ENCODE results near the gene SELENBP1.

SELENBP1 gene

DNA sequence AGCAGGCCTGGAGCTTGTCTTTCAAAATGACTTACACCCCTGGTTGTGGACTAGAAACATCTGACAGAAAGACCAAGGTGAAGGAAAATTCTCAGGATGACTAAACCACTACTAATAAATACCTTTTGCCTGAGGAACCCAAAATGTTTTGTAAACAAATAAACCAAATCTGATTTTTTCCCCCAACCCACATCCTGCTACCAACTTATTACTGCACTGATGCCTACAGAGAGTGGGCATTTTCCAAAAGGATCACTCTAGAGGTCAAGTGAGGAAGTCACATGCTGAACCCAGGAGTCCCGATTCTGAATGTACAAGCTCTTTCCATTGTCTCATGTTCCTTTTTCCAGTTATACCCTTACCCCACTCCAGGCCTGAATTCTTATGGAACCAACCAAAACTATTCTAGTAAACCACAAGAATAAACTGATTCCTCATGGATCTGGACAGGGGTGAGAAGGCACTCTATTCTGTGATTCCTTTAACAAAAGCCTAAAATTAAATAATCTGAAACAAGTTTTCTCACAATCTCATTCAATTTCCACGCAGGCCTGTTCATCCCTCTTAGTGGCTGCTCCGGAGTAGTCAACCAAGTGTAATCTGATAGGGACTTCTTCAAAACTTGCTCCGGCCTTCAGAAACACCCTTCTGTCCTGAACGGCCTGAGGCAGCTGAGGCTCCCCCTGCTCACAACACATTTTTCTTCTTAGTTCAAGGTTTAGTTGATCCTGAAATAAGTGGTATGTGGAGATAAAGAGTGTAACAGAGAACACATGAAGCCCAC, 46.7 kb downstream of the SELENBP1 start:
- H2AK5ac ChIP-seq (ENCODE audit: low read length), result no peak overlapping the region
- H3K18ac ChIP-seq (ENCODE audit: low read length), result no peak overlapping the region
- peak overlapping the region; percentile 51 for H3K4ac ChIP-seq (ENCODE audit: low read depth, low read length)
- no peak overlapping the region for H2BK5ac ChIP-seq (ENCODE audit: low read depth, low read length, poor library complexity)
- no peak overlapping the region for H3K14ac ChIP-seq (ENCODE audit: low read length)
- no peaks in the 10 kb centered on the region for H3K27me3 ChIP-seq (ENCODE audit: insufficient read depth, low read length)
- peak overlapping the region; percentile 59 for H3K9ac ChIP-seq (ENCODE audit: low read length)
- peaks cover 2% of the 10 kb centered on the region for H3K9me3 ChIP-seq (ENCODE audit: insufficient read depth, low read depth, low read length)
- H4K12ac ChIP-seq (ENCODE audit: low read depth, low read length), result no peak overlapping the region
- no peak overlapping the region for H2BK12ac ChIP-seq (ENCODE audit: low read length)
- peak in 1 of 2 donors; percentile 59 for DNase-seq
- H3K4me2 ChIP-seq (ENCODE audit: low read length), result peak overlapping the region; percentile 91
- peaks cover 10 to 18% of the 10 kb centered on the region in 2 experiments for H3K4me1 ChIP-seq (ENCODE audit: control insufficient read depth in 1 of 2, insufficient read depth in 2 of 2, low read length in 2 of 2)
- H3K79me1 ChIP-seq (ENCODE audit: low read length), result peaks cover 11% of the 10 kb centered on the region
- no peak overlapping the region for H3K4me3 ChIP-seq (ENCODE audit: low read depth, low read length)
- peaks cover 7% of the 10 kb centered on the region for H3K79me2 ChIP-seq (ENCODE audit: control insufficient read depth, insufficient read depth, low read length, poor library complexity)
- H3K36me3 ChIP-seq (ENCODE audit: control insufficient read depth in 1 of 2, insufficient read depth in 2 of 2, low read length in 2 of 2), result peaks cover 12 to 13% of the 10 kb centered on the region in 2 experiments
- H2BK120ac ChIP-seq (ENCODE audit: insufficient read depth, low read length, poor library complexity), result no peak overlapping the region
- no peak overlapping the region for H2AFZ ChIP-seq (ENCODE audit: insufficient read depth, low read length, poor library complexity)
- H4K8ac ChIP-seq (ENCODE audit: low read depth, low read length), result no peak overlapping the region
- peak overlapping the region; percentile 46 for H3K27ac ChIP-seq (ENCODE audit: low read depth, low read length)
- WGBS (ENCODE audit: extremely low coverage, insufficient coverage, insufficient read length), result no CpG with 5 or more reads among the region's 5 CpGs
- H3K23ac ChIP-seq (ENCODE audit: low read length), result no peak overlapping the region
- H4K91ac ChIP-seq (ENCODE audit: low read depth, low read length), result no peak overlapping the region

GRCh38 chr1:151325231-151325630, 47.3 kb downstream of the SELENBP1 start:
- Histone ChIP-seq H3K27ac (ENCODE audit: low read depth, low read length) (peak overlapping the region; percentile 32), H3K36me3 (ENCODE audit: control insufficient read depth in 1 of 2, insufficient read depth in 2 of 2, low read length in 2 of 2) (peaks cover 12 to 15% of the 10 kb centered on the region in 2 experiments), H4K12ac (ENCODE audit: low read depth, low read length) (no peak overlapping the region), H3K4me2 (ENCODE audit: low read length) (peak overlapping the region; percentile 22), H3K14ac (ENCODE audit: low read length) (no peak overlapping the region), H2BK120ac (ENCODE audit: insufficient read depth, low read length, poor library complexity) (no peak overlapping the region), H3K4me3 (ENCODE audit: low read depth, low read length) (no peak overlapping the region), H3K9ac (ENCODE audit: low read length) (peak overlapping the region; percentile 59), H3K23ac (ENCODE audit: low read length) (no peak overlapping the region), H2AK5ac (ENCODE audit: low read length) (no peak overlapping the region), H3K4ac (ENCODE audit: low read depth, low read length) (no peak overlapping the region), H2BK12ac (ENCODE audit: low read length) (no peak overlapping the region), H4K91ac (ENCODE audit: low read depth, low read length) (no peak overlapping the region), H3K27me3 (ENCODE audit: insufficient read depth, low read length) (no peaks in the 10 kb centered on the region), H3K79me2 (ENCODE audit: control insufficient read depth, insufficient read depth, low read length, poor library complexity) (peaks cover 7% of the 10 kb centered on the region), H2BK5ac (ENCODE audit: low read depth, low read length, poor library complexity) (no peak overlapping the region), H3K9me3 (ENCODE audit: insufficient read depth, low read depth, low read length) (peaks cover 2% of the 10 kb centered on the region), H4K8ac (ENCODE audit: low read depth, low read length) (no peak overlapping the region), H2AFZ (ENCODE audit: insufficient read depth, low read length, poor library complexity) (no peak overlapping the region), H3K79me1 (ENCODE audit: low read length) (peaks cover 11% of the 10 kb centered on the region), H3K4me1 (ENCODE audit: control insufficient read depth in 1 of 2, insufficient read depth in 2 of 2, low read length in 2 of 2) (peaks cover 10 to 18% of the 10 kb centered on the region in 2 experiments), H3K18ac (ENCODE audit: low read length) (peak overlapping the region; percentile 23)
- DNase-seq, result peak in 1 of 2 donors; percentile 67
- WGBS (ENCODE audit: extremely low coverage, insufficient coverage, insufficient read length), result no CpG with 5 or more reads among the region's 7 CpGs

- peaks cover 2% of the 10 kb centered on the region for H3K9me3 ChIP-seq (ENCODE audit: insufficient read depth, low read depth, low read length)
- DNase-seq, result no peak
- H3K27me3 ChIP-seq (ENCODE audit: insufficient read depth, low read length), result no peaks in the 10 kb centered on the region
- H3K23ac ChIP-seq (ENCODE audit: low read length), result no peak overlapping the region
- no peak overlapping the region for H3K4me3 ChIP-seq (ENCODE audit: low read depth, low read length)
- H3K79me2 ChIP-seq (ENCODE audit: control insufficient read depth, insufficient read depth, low read length, poor library complexity), result peaks cover 7% of the 10 kb centered on the region
- no peak overlapping the region for H3K9ac ChIP-seq (ENCODE audit: low read length)
- no peak overlapping the region for H4K12ac ChIP-seq (ENCODE audit: low read depth, low read length)
- peaks cover 12 to 16% of the 10 kb centered on the region in 2 experiments for H3K36me3 ChIP-seq (ENCODE audit: control insufficient read depth in 1 of 2, insufficient read depth in 2 of 2, low read length in 2 of 2)
- H2AK5ac ChIP-seq (ENCODE audit: low read length), result no peak overlapping the region
- H3K4me1 ChIP-seq (ENCODE audit: control insufficient read depth in 1 of 2, insufficient read depth in 2 of 2, low read length in 2 of 2), result peaks cover 10 to 18% of the 10 kb centered on the region in 2 experiments
- no peak overlapping the region for H2BK120ac ChIP-seq (ENCODE audit: insufficient read depth, low read length, poor library complexity)
- H3K14ac ChIP-seq (ENCODE audit: low read length), result no peak overlapping the region
- no peak overlapping the region for H4K8ac ChIP-seq (ENCODE audit: low read depth, low read length)
- H2AFZ ChIP-seq (ENCODE audit: insufficient read depth, low read length, poor library complexity), result no peak overlapping the region
- H3K4me2 ChIP-seq (ENCODE audit: low read length), result no peak overlapping the region
- H3K4ac ChIP-seq (ENCODE audit: low read depth, low read length), result no peak overlapping the region
- no CpG with 5 or more reads among the region's 4 CpGs for WGBS (ENCODE audit: extremely low coverage, insufficient coverage, insufficient read length)
- H3K79me1 ChIP-seq (ENCODE audit: low read length), result peaks cover 11% of the 10 kb centered on the region
- H3K27ac ChIP-seq (ENCODE audit: low read depth, low read length), result no peak overlapping the region
- H2BK5ac ChIP-seq (ENCODE audit: low read depth, low read length, poor library complexity), result no peak overlapping the region
- H3K18ac ChIP-seq (ENCODE audit: low read length), result no peak overlapping the region
- no peak overlapping the region for H4K91ac ChIP-seq (ENCODE audit: low read depth, low read length)
- H2BK12ac ChIP-seq (ENCODE audit: low read length), result no peak overlapping the region
These were observed 48.0 kb downstream of the SELENBP1 start for GRCh38 chr1:151324390-151324930.

DNA sequence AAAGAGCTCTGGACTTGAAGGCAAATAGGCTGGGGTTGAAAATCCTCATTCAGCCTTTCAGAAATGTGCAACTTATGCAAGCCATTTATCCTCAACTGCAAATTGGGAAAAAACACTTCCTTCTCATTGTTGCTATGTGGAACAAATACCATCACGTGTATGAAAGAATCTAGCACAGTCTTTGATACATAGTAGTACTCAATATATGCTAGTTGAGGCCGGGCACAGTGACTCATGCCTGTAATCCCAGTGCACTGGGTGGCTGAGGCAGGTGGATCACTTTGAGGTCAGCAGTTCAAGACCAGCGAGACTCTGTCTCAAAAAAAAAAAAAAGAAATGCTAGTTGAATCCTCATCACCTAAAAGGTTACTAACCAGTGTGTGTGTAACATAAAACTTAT, 53.5 kb downstream of the SELENBP1 start:
- Histone ChIP-seq H3K4me2 (ENCODE audit: low read length) (no peak overlapping the region), H2BK120ac (ENCODE audit: insufficient read depth, low read length, poor library complexity) (no peak overlapping the region), H3K79me1 (ENCODE audit: low read length) (peaks cover 2% of the 10 kb centered on the region), H2AFZ (ENCODE audit: insufficient read depth, low read length, poor library complexity) (no peak overlapping the region), H3K4ac (ENCODE audit: low read depth, low read length) (no peak overlapping the region), H2BK12ac (ENCODE audit: low read length) (no peak overlapping the region), H2BK5ac (ENCODE audit: low read depth, low read length, poor library complexity) (no peak overlapping the region), H3K9ac (ENCODE audit: low read length) (no peak overlapping the region), H3K18ac (ENCODE audit: low read length) (no peak overlapping the region), H4K91ac (ENCODE audit: low read depth, low read length) (no peak overlapping the region), H3K23ac (ENCODE audit: low read length) (no peak overlapping the region), H3K9me3 (ENCODE audit: insufficient read depth, low read depth, low read length) (no peaks in the 10 kb centered on the region), H4K12ac (ENCODE audit: low read depth, low read length) (no peak overlapping the region), H3K27me3 (ENCODE audit: insufficient read depth, low read length) (no peaks in the 10 kb centered on the region), H3K79me2 (ENCODE audit: control insufficient read depth, insufficient read depth, low read length, poor library complexity) (no peaks in the 10 kb centered on the region), H3K4me1 (ENCODE audit: control insufficient read depth in 1 of 2, insufficient read depth in 2 of 2, low read length in 2 of 2) (peaks cover 12 to 14% of the 10 kb centered on the region in 2 experiments), H4K8ac (ENCODE audit: low read depth, low read length) (no peak overlapping the region), H2AK5ac (ENCODE audit: low read length) (no peak overlapping the region), H3K14ac (ENCODE audit: low read length) (no peak overlapping the region), H3K36me3 (ENCODE audit: control insufficient read depth in 1 of 2, insufficient read depth in 2 of 2, low read length in 2 of 2) (peaks cover 18 to 23% of the 10 kb centered on the region in 2 experiments), H3K4me3 (ENCODE audit: low read depth, low read length) (no peak overlapping the region), H3K27ac (ENCODE audit: low read depth, low read length) (no peak overlapping the region)
- WGBS (ENCODE audit: extremely low coverage, insufficient coverage, insufficient read length), result no CpG with 5 or more reads among the region's 3 CpGs
- no peak for DNase-seq
